B cell (primary cell): ENCODE data around the gene DHRS7B. TPM values are rescaled to one million over a fixed set of nuclear protein-coding genes. Genes with fewer than 3 reads are reported as not detected.

Experiments used
- ATAC-seq: fragments of 200-7000 bp; cut with Tn5 transposase; one replicate; pipeline ENCODE4 v1.10.0; 2021; ENCODE audit warnings: low read depth, mild to moderate bottlenecking, moderate number of reproducible peaks, moderate library complexity
- CTCF ChIA-PET: fragments of 350-600 bp; sonication (Branson Sonifier 250); formaldehyde crosslinking; loops from one replicate; lab custom pipeline; 2021; ENCODE audit warnings: antibody characterized with exemption, inconsistent platforms; lab: Charles Lee
- POLR2A ChIA-PET: fragments of 350-600 bp; sonication (Branson Sonifier 250); formaldehyde crosslinking; loops from one replicate; lab custom pipeline; 2021; ENCODE audit warnings: antibody characterized with exemption; lab: Charles Lee
- DNase-seq: peaks from one replicate; pipeline ENCODE4 v3.0.0; 2013
- H2AFZ ChIP-seq: 2 replicates; pipeline ENCODE4 v1.6.1; 2012; ENCODE audit warnings: mild to moderate bottlenecking, low read depth, low read length; ENCODE audit not compliant: insufficient read depth, poor library complexity, severe bottlenecking
- H3K27ac ChIP-seq, 2 donors: 1 replicate in 1 of 2; 2 replicates in 1 of 2; pipeline ENCODE4 v1.5.1; 2012 to 2013; ENCODE audit warnings: low read length in 2 of 2, mild to moderate bottlenecking in 2 of 2, moderate library complexity in 1 of 2
- H3K27me3 ChIP-seq, 4 experiments: fragments of 200-600 bp in 1 of 4; sonication (generic) in 1 of 4; replicated peaks in 1 of 4; 1 replicate in 2 of 4; 2 replicates in 2 of 4; pipeline versions ENCODE4 v1.6.1 to v1.7.0; 2013 to 2016; ENCODE audit warnings: low read length in 3 of 4, mild to moderate bottlenecking in 2 of 4, mixed read lengths in 1 of 4, moderate library complexity in 1 of 4; ENCODE audit not compliant: insufficient read depth in 4 of 4, control insufficient read depth in 3 of 4; ENCODE audit errors: control extremely low read depth in 1 of 4
- H3K36me3 ChIP-seq, 2 experiments: replicated peaks in 1 of 2; 1 replicate in 1 of 2; 2 replicates in 1 of 2; pipeline versions ENCODE4 v1.6.1 to v1.7.1; 2013; ENCODE audit warnings: low read length in 1 of 2; ENCODE audit not compliant: insufficient read depth in 2 of 2, control insufficient read depth in 1 of 2; ENCODE audit errors: control extremely low read depth in 1 of 2, extremely low read depth in 1 of 2
- H3K4me1 ChIP-seq, 2 donors: fragments of 200-600 bp in 1 of 2; sonication (generic) in 1 of 2; 1 replicate in 1 of 2; 2 replicates in 1 of 2; pipeline versions ENCODE4 v1.5.1 to v1.6.1; 2013 to 2017; ENCODE audit warnings: low read length in 2 of 2; ENCODE audit not compliant: control insufficient read depth in 2 of 2, insufficient read depth in 2 of 2
- H3K4me2 ChIP-seq: replicated peaks from 2 replicates; pipeline ENCODE3; 2012; ENCODE audit warnings: mild to moderate bottlenecking, low read depth, low read length; ENCODE audit not compliant: poor library complexity, severe bottlenecking
- H3K4me3 ChIP-seq, 5 experiments: fragments of 200-600 bp in 1 of 5; sonication (generic) in 1 of 5; 1 replicate in 3 of 5; 2 replicates in 2 of 5; pipeline versions ENCODE4 v1.5.1 to v1.7.0; 2011 to 2016; ENCODE audit warnings: low read length in 4 of 5, mild to moderate bottlenecking in 4 of 5, low read depth in 2 of 5, control low read depth in 1 of 5, moderate library complexity in 1 of 5; ENCODE audit not compliant: insufficient read depth in 1 of 5; ENCODE audit errors: control extremely low read depth in 1 of 5, extremely low read depth in 1 of 5
- H3K79me2 ChIP-seq: fragments of 200-600 bp; sonication (generic); one replicate; pipeline ENCODE4 v1.6.0; 2016; ENCODE audit warnings: low read length; ENCODE audit not compliant: control insufficient read depth, insufficient read depth
- H3K9ac ChIP-seq: fragments of 200-600 bp; sonication (generic); 2 replicates; pipeline ENCODE4 v1.6.1; 2017; ENCODE audit warnings: mild to moderate bottlenecking, low read length, moderate library complexity
- H3K9me3 ChIP-seq, 3 donors: one replicate each; pipeline versions ENCODE4 v1.6.1 to v1.7.1; 2013; ENCODE audit warnings: low read length in 2 of 3; ENCODE audit not compliant: control insufficient read depth in 2 of 3, insufficient read depth in 1 of 3; ENCODE audit errors: control extremely low read depth in 1 of 3
- H4K20me1 ChIP-seq: 2 replicates; pipeline ENCODE4 v1.6.0; 2012; ENCODE audit warnings: mild to moderate bottlenecking, low read length; ENCODE audit not compliant: insufficient read depth, control insufficient read depth, poor library complexity, severe bottlenecking
- H3K27ac Mint-ChIP-seq: one replicate; pipeline ENCODE4 v1.8.0; 2021; ENCODE audit warnings: mixed read lengths
- H3K27me3 Mint-ChIP-seq: one replicate; pipeline ENCODE4 v1.8.0; 2021; ENCODE audit warnings: mixed read lengths
- H3K4me1 Mint-ChIP-seq: one replicate; pipeline ENCODE4 v1.8.0; 2021; ENCODE audit warnings: mixed read lengths
- H3K4me3 Mint-ChIP-seq: one replicate; pipeline ENCODE4 v1.8.0; 2021; ENCODE audit warnings: mixed read lengths
- H3K9me3 Mint-ChIP-seq: one replicate; pipeline ENCODE4 v1.8.0; 2022; ENCODE audit warnings: mixed read lengths; ENCODE audit not compliant: insufficient read depth
- CTCF ChIP-seq: fragments of 200-600 bp; IDR thresholded peaks from one replicate; pipeline ENCODE4 v1.8.0; 2022; ENCODE audit warnings: antibody characterized with exemption, mild to moderate bottlenecking
- EZH2 ChIP-seq: IDR thresholded peaks from 2 replicates; pipeline ENCODE4 v1.6.1; 2012; ENCODE audit warnings: borderline replicate concordance, low read depth, mild to moderate bottlenecking, moderate library complexity, low read length; ENCODE audit not compliant: insufficient read depth, poor library complexity, severe bottlenecking
- WGBS: methylation state at CpG from one replicate; pipeline ENCODE4 v1.1.5; 2013; ENCODE audit warnings: missing lambda C conversion rate; ENCODE audit not compliant: insufficient coverage; 5-methylcytosine and 5-hydroxymethylcytosine counted together
- intact Hi-C: fragments of 100-400 bp; cut with micrococcal nuclease; formaldehyde crosslinking; loops from one replicate; pipeline ENCODE4 v1.10.0; 2022
- polyA plus RNA-seq: library from polyadenylated mRNA; depleted of rRNA; stranded (reverse); fragments of >200 nt; gene quantifications from 2 replicates; pipeline ENCODE4 v1.2.3, GENCODE V29; 2012
- total RNA-seq, 2 donors: library from RNA; stranded (reverse); fragments of 120-200 nt in 1 of 2; gene quantifications; 1 replicate in 1 of 2; 2 replicates in 1 of 2; pipeline versions ENCODE4 v1.2.3 to v1.2.4, GENCODE V29; 2013 to 2022

Gene DHRS7B
- total and polyA plus RNA-seq, 2 donors (not counting 1 experiment from before 2014, with no cell fraction given): 8.2 to 13.4 TPM

GRCh38 chr17:21177854-21178600 lies 51.3 kb downstream of the DHRS7B start:
- no peaks in the 10 kb centered on the region for H3K9me3 ChIP-seq
- 98% methylated on average over 12 of the region's 13 CpGs for WGBS
- H3K27me3 Mint-ChIP-seq: no peaks in the 10 kb centered on the region
- H3K36me3 ChIP-seq: peaks cover 0 to 14% of the 10 kb centered on the region in 2 experiments
- H3K27ac ChIP-seq: no peak overlapping the region
- DNase-seq: no peak
- no peaks in the 10 kb centered on the region for H3K4me1 Mint-ChIP-seq
- H2AFZ ChIP-seq: no peak overlapping the region
- no peaks in the 10 kb centered on the region for H3K4me1 ChIP-seq
- H3K79me2 ChIP-seq: no peaks in the 10 kb centered on the region
- no peak overlapping the region for H3K9ac ChIP-seq
- intact Hi-C loops: no loop called here
- no peaks in the 10 kb centered on the region for H3K9me3 Mint-ChIP-seq
- H4K20me1 ChIP-seq: no peaks in the 10 kb centered on the region
- ATAC-seq: no peak
- ChIA-PET POLR2A (interaction anchor here (0.6 kb wide), 1 partner anchor 135 kb away, joined by 6 read pairs; the partner anchor contains the start of gene USP22), CTCF (interaction anchor here (1.7 kb wide), 1 partner anchor 58 kb away, joined by 4 read pairs; no protein-coding TSS in a partner anchor)
- TF ChIP-seq EZH2: no peak
- no peak for TF ChIP-seq CTCF
- no peak overlapping the region for H3K27ac Mint-ChIP-seq
- H3K4me2 ChIP-seq: no peak overlapping the region
- no peaks in the 10 kb centered on the region for H3K27me3 ChIP-seq
- H3K4me3 ChIP-seq: no peak overlapping the region
- no peak overlapping the region for H3K4me3 Mint-ChIP-seq

- Histone ChIP-seq H3K9ac (no peak overlapping the region), H4K20me1 (no peaks in the 10 kb centered on the region), H2AFZ (no peak overlapping the region), H3K27me3 (no peaks in the 10 kb centered on the region), H3K4me3 (no peak overlapping the region), H3K4me2 (no peak overlapping the region), H3K79me2 (no peaks in the 10 kb centered on the region), H3K9me3 (no peaks in the 10 kb centered on the region), H3K4me1 (no peaks in the 10 kb centered on the region), H3K27ac (no peak overlapping the region), H3K36me3 (peaks cover 0 to 35% of the 10 kb centered on the region in 2 experiments)
- intact Hi-C loops: no loop called here
- CTCF ChIA-PET: interaction anchor here (1.5 kb wide), 1 partner anchor 64 kb away, joined by 3 read pairs; no protein-coding TSS in a partner anchor
- Mint-ChIP-seq H3K27ac (no peak overlapping the region), H3K4me3 (no peak overlapping the region), H3K4me1 (no peaks in the 10 kb centered on the region), H3K27me3 (no peaks in the 10 kb centered on the region), H3K9me3 (no peaks in the 10 kb centered on the region)
- DNase-seq (no peak), ATAC-seq (no peak)
- no peak for TF ChIP-seq CTCF
- no peak for TF ChIP-seq EZH2
- WGBS: 87% methylated on average over 3 of the region's 5 CpGs
- POLR2A ChIA-PET: no interaction called here
Measured at GRCh38 chr17:21183468-21183867, 56.7 kb downstream of the DHRS7B start.
